Measurements from ENCODE around the gene NR1D1.

DNA sequence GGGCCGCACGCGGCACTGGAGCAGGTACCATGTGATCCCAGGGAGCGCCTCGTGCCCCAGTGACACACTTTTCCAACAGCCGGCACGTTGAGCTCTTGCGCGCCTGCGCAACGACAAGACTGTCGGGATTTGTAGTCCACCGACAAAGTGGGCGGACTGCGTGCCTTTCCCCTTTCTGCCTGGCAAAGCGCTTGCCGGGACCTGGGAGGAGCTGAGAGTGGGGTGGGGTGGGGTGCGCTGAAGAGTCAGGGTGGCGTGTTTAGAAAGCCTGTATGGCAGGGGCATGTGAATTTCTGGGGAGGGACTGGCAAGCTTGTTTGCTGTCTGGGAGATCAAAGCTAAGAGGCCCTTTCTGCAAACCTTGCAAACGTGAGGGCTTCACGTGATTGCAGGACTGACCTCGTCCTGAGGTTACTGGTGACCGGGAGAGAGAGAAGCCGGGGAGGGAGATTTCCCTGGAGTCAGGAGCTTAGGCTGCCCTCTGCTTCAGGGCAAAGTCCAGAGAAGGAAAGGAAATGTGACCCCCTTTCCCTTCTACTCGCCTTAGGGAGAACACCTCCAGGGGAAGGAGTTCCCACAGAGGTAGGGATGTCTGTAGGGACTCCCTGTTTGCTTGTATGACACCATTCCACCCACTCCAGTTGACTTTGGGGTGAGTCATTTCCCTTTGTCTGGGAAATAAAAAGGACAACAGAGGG, 429 bp upstream of the NR1D1 start:
- no peak; the same call in 1 of the 2 replicates for TF ChIP-seq POLR2AphosphoS5 (IDR thresholded peaks at IDR 0.05; ENCODE audit: low read depth, low read length)
- TF ChIP-seq TAF1 (IDR thresholded peaks at IDR 0.05; ENCODE audit: borderline replicate concordance, insufficient read depth, low read length) = no peak

Measured in PFSK-1 (cell line).